Activated effector memory CD4-positive, alpha-beta T cell treated with anti-CD3 and anti-CD28 coated beads, Interleukin-2, amount 50 U/mL, for 16 hours (primary cell): ENCODE data around the gene STAM2.

ENCODE experiments used
- DNase-seq: peaks from one replicate; pipeline ENCODE4 v3.0.0-alpha.2; 2020

STAM2 gene

GRCh38 chr2:152067823-152068222 is 107.7 kb downstream of the STAM2 start:
- DNase-seq = no peak
